ENCODE measurements around the gene STARD5. TPM values are rescaled to one million over a fixed set of nuclear protein-coding genes. Genes with fewer than 3 reads are reported as not detected.

The STARD5 gene
- total RNA-seq, 1 donor from 2014 or later = 5.9 TPM

GRCh38 chr15:81311752-81312464 lies 12.0 kb downstream of the STARD5 start:
- DNase-seq = no peak

- no peak for DNase-seq
Measured at GRCh38 chr15:81310480-81310879, 13.5 kb downstream of the STARD5 start.

- DNase-seq = no peak
Measured at GRCh38 chr15:81309647-81310450, 14.1 kb downstream of the STARD5 start.

GRCh38 chr15:81308260-81308659 lies 15.7 kb downstream of the STARD5 start:
- DNase-seq = no peak

- no peak for DNase-seq
Measured at GRCh38 chr15:81304226-81304625, 19.7 kb downstream of the STARD5 start.

- no peak for DNase-seq
Measured at GRCh38 chr15:81303244-81304225, 20.4 kb downstream of the STARD5 start.

- no peak for DNase-seq
Measured at GRCh38 chr15:81302701-81303109, 21.2 kb downstream of the STARD5 start.

GRCh38 chr15:81301815-81302399 lies 22.0 kb downstream of the STARD5 start:
- DNase-seq = no peak

- no peak for DNase-seq
Measured at GRCh38 chr15:81301385-81301784, 22.6 kb downstream of the STARD5 start.

- DNase-seq = no peak
Measured at GRCh38 chr15:81299630-81300273, 24.2 kb downstream of the STARD5 start.

GRCh38 chr15:81299156-81299555 lies 24.8 kb downstream of the STARD5 start:
- no peak for DNase-seq

- DNase-seq = no peak
Measured at GRCh38 chr15:81298611-81299010, 25.3 kb downstream of the STARD5 start.

GRCh38 chr15:81297603-81298575 lies 26.1 kb downstream of the STARD5 start:
- DNase-seq = no peak

- DNase-seq = no peak
Measured at GRCh38 chr15:81297147-81297572, 26.8 kb downstream of the STARD5 start.

GRCh38 chr15:81296673-81297072 lies 27.3 kb downstream of the STARD5 start:
- DNase-seq = no peak

- no peak for DNase-seq
Measured at GRCh38 chr15:81296186-81296585, 27.8 kb downstream of the STARD5 start.

GRCh38 chr15:81295486-81296121 lies 28.3 kb downstream of the STARD5 start:
- DNase-seq = no peak

- DNase-seq = no peak
Measured at GRCh38 chr15:81294516-81294880, 29.4 kb downstream of the STARD5 start.

- DNase-seq = no peak
Measured at GRCh38 chr15:81293728-81294515, 30.0 kb downstream of the STARD5 start.
